WTC11 (cell line): Measurements from ENCODE around the gene CLDND2. TPM values are rescaled to one million over a fixed set of nuclear protein-coding genes. Genes with fewer than 3 reads are reported as not detected.

Experiments
- ATAC-seq: fragments of 200-7000 bp; cut with Tn5 transposase; 2 replicates; pipeline ENCODE4 v1.10.0; 2021; ENCODE audit warnings: mild to moderate bottlenecking, moderate library complexity
- CTCF ChIA-PET: fragments of 300-600 bp; sonication (Branson Sonifier 250); formaldehyde crosslinking; loops from one replicate; lab custom pipeline; 2021; ENCODE audit warnings: antibody characterized with exemption; lab: Charles Lee
- POLR2A ChIA-PET: fragments of 350-600 bp; sonication (Branson Sonifier 250); formaldehyde crosslinking; loops from one replicate; lab custom pipeline; 2021; ENCODE audit warnings: antibody characterized with exemption; lab: Charles Lee
- DNase-seq: peaks from one replicate; pipeline ENCODE4 v3.0.0; 2021; ENCODE audit warnings: low spot score
- H3K27ac Mint-ChIP-seq: 2 replicates; pipeline ENCODE4 v1.8.0; 2021; ENCODE audit warnings: mixed read lengths
- H3K27me3 Mint-ChIP-seq: 2 replicates; pipeline ENCODE4 v1.8.0; 2021; ENCODE audit warnings: low read depth, mild to moderate bottlenecking, moderate library complexity, mixed read lengths
- H3K36me3 Mint-ChIP-seq: 2 replicates; pipeline ENCODE4 v1.8.0; 2021; ENCODE audit warnings: mixed read lengths
- H3K4me1 Mint-ChIP-seq: 2 replicates; pipeline ENCODE4 v1.8.0; 2022; ENCODE audit warnings: mixed read lengths
- H3K4me3 Mint-ChIP-seq: 2 replicates; pipeline ENCODE4 v1.8.0; 2021; ENCODE audit warnings: mild to moderate bottlenecking, moderate library complexity, mixed read lengths
- H3K9me3 Mint-ChIP-seq: 2 replicates; pipeline ENCODE4 v1.8.0; 2021; ENCODE audit warnings: mixed read lengths
- CTCF ChIP-seq: fragments of 200-600 bp; IDR thresholded peaks from 2 replicates; pipeline ENCODE4 v1.8.0; 2022; ENCODE audit warnings: antibody characterized with exemption
- E2F4 ChIP-seq: sonication (generic); formaldehyde crosslinking; IDR thresholded peaks from 2 replicates; pipeline ENCODE4 v1.8.1; 2022; ENCODE audit warnings: low read depth, mild to moderate bottlenecking, moderate library complexity, missing genetic modification reagents, borderline replicate concordance
- ERG ChIP-seq: fragments of 250-450 bp; sonication (Bioruptor Pico); IDR thresholded peaks from 2 replicates; pipeline ENCODE4 v1.8.0; 2021; ENCODE audit warnings: mild to moderate bottlenecking
- FOXK1 ChIP-seq: sonication (generic); formaldehyde crosslinking; IDR thresholded peaks from 2 replicates; pipeline ENCODE4 v1.8.0; 2022; ENCODE audit warnings: mild to moderate bottlenecking, moderate library complexity, missing genetic modification reagents
- IRF1 ChIP-seq: sonication (generic); formaldehyde crosslinking; IDR thresholded peaks from 2 replicates; pipeline ENCODE4 v1.8.0; 2023; ENCODE audit warnings: missing genetic modification reagents
- KAT7 ChIP-seq: sonication (generic); formaldehyde crosslinking; IDR thresholded peaks from 2 replicates; pipeline ENCODE4 v1.8.1; 2023; ENCODE audit warnings: missing genetic modification reagents, mild to moderate bottlenecking, borderline replicate concordance
- MAX ChIP-seq: sonication (generic); formaldehyde crosslinking; IDR thresholded peaks from 2 replicates; pipeline ENCODE4 v1.8.0; 2022; ENCODE audit warnings: mild to moderate bottlenecking, missing genetic modification reagents
- MLX ChIP-seq: sonication (generic); formaldehyde crosslinking; IDR thresholded peaks from 2 replicates; pipeline ENCODE4 v1.8.1; 2023; ENCODE audit warnings: mild to moderate bottlenecking, missing genetic modification reagents, moderate library complexity
- MYBL2 ChIP-seq: sonication (generic); formaldehyde crosslinking; IDR thresholded peaks from 2 replicates; pipeline ENCODE4 v1.8.1; 2023; ENCODE audit warnings: mild to moderate bottlenecking, moderate library complexity, missing genetic modification reagents
- RELA ChIP-seq: sonication (generic); formaldehyde crosslinking; IDR thresholded peaks from 2 replicates; pipeline ENCODE4 v1.8.1; 2022; ENCODE audit warnings: missing genetic modification reagents, mild to moderate bottlenecking, borderline replicate concordance
- SMAD4 ChIP-seq: sonication (generic); formaldehyde crosslinking; IDR thresholded peaks from 2 replicates; pipeline ENCODE4 v1.8.0; 2022; ENCODE audit warnings: mild to moderate bottlenecking, missing genetic modification reagents
- SP1 ChIP-seq: sonication (generic); formaldehyde crosslinking; conservative IDR thresholded peaks from 2 replicates; pipeline ENCODE4 v1.8.1; 2022; ENCODE audit warnings: missing genetic modification reagents
- USF1 ChIP-seq: sonication (generic); formaldehyde crosslinking; IDR thresholded peaks from 2 replicates; pipeline ENCODE4 v1.8.0; 2022; ENCODE audit warnings: mild to moderate bottlenecking, missing genetic modification reagents
- ZNF219 ChIP-seq: sonication (generic); formaldehyde crosslinking; IDR thresholded peaks from 2 replicates; pipeline ENCODE4 v1.8.0; 2023; ENCODE audit warnings: missing genetic modification reagents, mild to moderate bottlenecking, borderline replicate concordance
- ZNF263 ChIP-seq: sonication (generic); formaldehyde crosslinking; IDR thresholded peaks from 2 replicates; pipeline ENCODE4 v1.8.1; 2022; ENCODE audit warnings: low read depth, mild to moderate bottlenecking, moderate library complexity, missing genetic modification reagents
- ZNF281 ChIP-seq: sonication (generic); formaldehyde crosslinking; IDR thresholded peaks from 2 replicates; pipeline ENCODE4 v1.8.0; 2023; ENCODE audit warnings: mild to moderate bottlenecking, missing genetic modification reagents
- ZNF317 ChIP-seq: sonication (generic); formaldehyde crosslinking; IDR thresholded peaks from 2 replicates; pipeline ENCODE4 v1.8.1; 2023; ENCODE audit warnings: low read depth, mild to moderate bottlenecking, moderate library complexity, missing genetic modification reagents, borderline replicate concordance
- ZNF423 ChIP-seq: fragments of 250-450 bp; sonication (Bioruptor Pico); IDR thresholded peaks from 2 replicates; pipeline ENCODE4 v2.1.2; 2022; ENCODE audit warnings: mild to moderate bottlenecking, moderate library complexity
- ZNF425 ChIP-seq: fragments of 250-450 bp; sonication (Bioruptor Pico); conservative IDR thresholded peaks from 2 replicates; pipeline ENCODE4 v1.9.0; 2021; ENCODE audit warnings: mild to moderate bottlenecking
- total RNA-seq: library from RNA; stranded (reverse); gene quantifications from 3 replicates; pipeline ENCODE4 v1.2.3, GENCODE V29; 2021

Gene CLDND2
- total RNA-seq, 1 experiment from 2014 or later: 1.7 TPM

- CTCF ChIA-PET: interaction anchor here (0.7 to 4.6 kb wide), 26 partner anchors 10 to 323 kb away, joined by 3 to 37 read pairs (median 6); partner anchors contain the start of genes C19orf84, ETFB and LIM2
- Mint-ChIP-seq H3K4me3 (peak overlapping the region; percentile 89), H3K27ac (peak overlapping the region; percentile 98), H3K4me1 (peaks cover 32% of the 10 kb centered on the region), H3K36me3 (peaks cover 21% of the 10 kb centered on the region), H3K9me3 (peaks cover 9% of the 10 kb centered on the region), H3K27me3 (peaks cover 26% of the 10 kb centered on the region)
- peak; percentile 50 for ATAC-seq
- POLR2A ChIA-PET: interaction anchor here (1.4 kb wide), 1 partner anchor 29 kb away, joined by 4 read pairs; no protein-coding TSS in a partner anchor
- peak; percentile 91 for DNase-seq
- no peak for TF ChIP-seq IRF1
- TF ChIP-seq KAT7 (CRISPR knock-in tag): no peak
- TF ChIP-seq USF1: peak; percentile 26; the same call in 1 of the 2 replicates
- TF ChIP-seq ZNF219 (CRISPR knock-in tag): no peak
- peak; percentile 62; the same call in 1 of the 2 replicates for TF ChIP-seq MAX (CRISPR knock-in tag)
- TF ChIP-seq ZNF263 (CRISPR knock-in tag): no peak
- no peak for TF ChIP-seq E2F4 (CRISPR knock-in tag)
- no peak for TF ChIP-seq RELA
- TF ChIP-seq FOXK1: no peak
- TF ChIP-seq SMAD4: no peak
- no peak for TF ChIP-seq ZNF281 (CRISPR knock-in tag)
- TF ChIP-seq MYBL2 (CRISPR knock-in tag): no peak
- 0 out of 2 replicates have a peak, but pooled peaks have one; percentile 41 for TF ChIP-seq ZNF317 (CRISPR knock-in tag)
- no peak for TF ChIP-seq MLX (CRISPR knock-in tag)
- TF ChIP-seq SP1 (CRISPR knock-in tag): peak; percentile 59; the same call in 1 of the 2 replicates
- peak; percentile 69 for TF ChIP-seq CTCF
- no peak for TF ChIP-seq ERG (CRISPR knock-in tag)
- no peak for TF ChIP-seq ZNF425 (CRISPR knock-in tag)
- no peak for TF ChIP-seq ZNF423
Measured at GRCh38 chr19:51338563-51339312, 30.1 kb downstream of the CLDND2 start.
